Measurements from ENCODE around the gene SARDH.
"Not testable (repeated sequence)": the region's sequence is repeated elsewhere in the genome, so short reads cannot be mapped to it uniquely, and the experiment has no call there.

Gene SARDH

GRCh38 chr9:133772581-133772980, 34.4 kb upstream of the SARDH start:
- H3K4me3 ChIP-seq (ENCODE audit: low read length), result no peak overlapping the region
- H3K4me1 ChIP-seq (ENCODE audit: insufficient read depth, low read length), result no peaks in the 10 kb centered on the region
- H3K9ac ChIP-seq (ENCODE audit: low read depth, low read length), result no peak overlapping the region
- peaks cover 4% of the 10 kb centered on the region; the same call in 1 of the 2 replicates for H3K9me3 ChIP-seq (ENCODE audit: insufficient read depth, low read depth, low read length)
- H3K27me3 ChIP-seq (ENCODE audit: insufficient read depth, low read length), result no peaks in the 10 kb centered on the region
- no peak overlapping the region for H3K27ac ChIP-seq (ENCODE audit: low read length)
- H3K36me3 ChIP-seq (ENCODE audit: insufficient read depth, low read depth, low read length), result peaks cover 46% of the 10 kb centered on the region

DNA sequence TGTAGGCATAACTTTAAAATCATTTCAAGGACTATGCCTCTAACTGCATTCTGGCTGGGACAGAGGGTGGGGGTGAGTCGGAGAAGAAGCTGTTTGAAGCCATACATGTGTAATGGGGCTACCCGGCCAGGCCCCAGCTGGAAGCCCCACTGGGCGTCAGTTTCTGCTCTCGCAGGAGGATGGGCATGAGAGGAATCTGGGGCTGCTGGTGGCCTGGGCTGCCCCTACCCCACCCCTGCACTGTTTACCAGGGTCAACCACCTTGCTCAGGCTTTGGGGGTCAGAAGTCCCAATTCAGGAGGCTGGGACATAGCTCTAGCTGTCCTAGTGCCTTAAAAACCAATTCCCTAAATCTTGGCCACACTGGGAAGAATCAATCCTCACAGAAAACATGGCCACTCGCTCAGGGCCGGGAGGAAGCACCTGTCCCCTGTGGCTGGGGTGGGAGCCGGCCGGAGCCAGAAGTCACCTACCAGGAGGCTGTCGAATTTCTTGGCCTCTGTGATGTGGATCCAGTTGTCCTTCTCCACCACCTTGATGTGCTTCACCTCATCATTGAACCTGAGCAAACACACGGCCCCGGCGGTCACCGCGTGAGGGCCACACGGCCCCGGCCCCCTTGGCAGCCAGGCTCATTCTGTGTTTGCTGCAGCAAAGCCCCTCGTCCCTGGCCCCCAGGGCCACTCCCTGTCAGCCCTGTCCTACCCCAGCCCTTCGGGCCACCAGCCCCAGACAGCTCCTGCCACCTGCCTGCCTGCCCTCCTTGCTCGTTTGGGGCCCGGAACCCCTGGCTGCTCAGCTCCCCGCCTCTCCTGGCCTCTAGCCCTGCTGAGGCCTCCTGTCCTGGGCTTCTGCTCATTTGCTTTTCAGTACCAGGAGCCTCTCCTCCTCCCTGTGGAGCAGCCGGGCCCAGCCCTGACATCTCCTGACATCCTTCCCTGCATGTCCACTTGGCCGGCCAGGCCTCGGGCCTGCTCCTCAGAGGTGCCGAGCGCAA, 33.6 kb upstream of the SARDH start:
- H3K27ac ChIP-seq (ENCODE audit: low read length), result no peak overlapping the region
- H3K4me1 ChIP-seq (ENCODE audit: insufficient read depth, low read length), result no peaks in the 10 kb centered on the region
- H3K36me3 ChIP-seq (ENCODE audit: insufficient read depth, low read depth, low read length), result peaks cover 48% of the 10 kb centered on the region
- no peak overlapping the region for H3K4me3 ChIP-seq (ENCODE audit: low read length)
- H3K9me3 ChIP-seq (ENCODE audit: insufficient read depth, low read depth, low read length), result peaks cover 12% of the 10 kb centered on the region
- H3K27me3 ChIP-seq (ENCODE audit: insufficient read depth, low read length), result no peaks in the 10 kb centered on the region
- no peak overlapping the region for H3K9ac ChIP-seq (ENCODE audit: low read depth, low read length)

DNA sequence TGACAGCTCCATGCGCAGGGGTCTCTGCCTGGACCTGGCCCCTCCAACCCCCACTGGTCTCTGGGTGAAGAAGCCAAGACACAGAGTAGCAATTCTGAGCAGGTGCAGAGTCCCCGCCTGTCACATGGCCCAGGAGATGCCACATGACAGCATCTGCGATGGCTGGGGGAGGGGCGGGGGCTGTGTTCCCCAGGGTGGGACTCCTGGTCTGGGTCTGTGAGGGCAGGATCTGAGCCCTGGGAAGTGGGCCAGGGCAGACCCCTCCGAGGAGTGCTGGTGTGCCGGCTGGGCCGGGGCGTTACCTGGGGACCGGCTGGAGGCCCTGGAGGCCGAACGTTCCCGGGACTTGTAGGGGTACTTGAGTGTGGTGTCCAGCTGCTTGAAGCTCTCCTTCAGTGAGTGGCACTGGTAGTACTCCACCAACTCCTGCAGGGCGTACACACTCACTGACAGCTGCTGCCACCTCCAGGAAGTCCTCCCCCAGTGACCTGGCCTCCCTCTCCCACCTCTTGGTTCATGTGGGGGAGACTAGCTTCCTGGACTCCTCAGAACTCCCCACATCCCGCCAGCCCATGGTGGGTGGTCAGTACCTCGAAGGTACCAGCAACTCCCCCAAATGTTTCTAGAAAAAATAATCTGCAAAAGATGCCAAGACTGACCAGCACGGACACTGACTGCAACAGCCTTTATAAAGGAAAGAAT, 32.1 kb upstream of the SARDH start:
- H3K27me3 ChIP-seq (ENCODE audit: insufficient read depth, low read length), result no peaks in the 10 kb centered on the region
- no peak overlapping the region for H3K9ac ChIP-seq (ENCODE audit: low read depth, low read length)
- no peaks in the 10 kb centered on the region for H3K4me1 ChIP-seq (ENCODE audit: insufficient read depth, low read length)
- H3K9me3 ChIP-seq (ENCODE audit: insufficient read depth, low read depth, low read length), result peaks cover 13% of the 10 kb centered on the region
- H3K27ac ChIP-seq (ENCODE audit: low read length), result no peak overlapping the region
- peaks cover 39% of the 10 kb centered on the region for H3K36me3 ChIP-seq (ENCODE audit: insufficient read depth, low read depth, low read length)
- no peak overlapping the region for H3K4me3 ChIP-seq (ENCODE audit: low read length)

- no peak overlapping the region for H3K4me3 ChIP-seq (ENCODE audit: low read length)
- H3K27ac ChIP-seq (ENCODE audit: low read length), result no peak overlapping the region
- peaks cover 32% of the 10 kb centered on the region for H3K36me3 ChIP-seq (ENCODE audit: insufficient read depth, low read depth, low read length)
- no peaks in the 10 kb centered on the region for H3K27me3 ChIP-seq (ENCODE audit: insufficient read depth, low read length)
- no peak overlapping the region for H3K9ac ChIP-seq (ENCODE audit: low read depth, low read length)
- H3K4me1 ChIP-seq (ENCODE audit: insufficient read depth, low read length), result no peaks in the 10 kb centered on the region
- H3K9me3 ChIP-seq (ENCODE audit: insufficient read depth, low read depth, low read length), result peaks cover 13% of the 10 kb centered on the region
These were observed 31.4 kb upstream of the SARDH start for GRCh38 chr9:133769511-133770075.

- Histone ChIP-seq H3K4me1 (ENCODE audit: insufficient read depth, low read length) (no peaks in the 10 kb centered on the region), H3K9me3 (ENCODE audit: insufficient read depth, low read depth, low read length) (peaks cover 13% of the 10 kb centered on the region), H3K27ac (ENCODE audit: low read length) (no peak overlapping the region), H3K36me3 (ENCODE audit: insufficient read depth, low read depth, low read length) (peaks cover 26% of the 10 kb centered on the region), H3K4me3 (ENCODE audit: low read length) (no peak overlapping the region), H3K27me3 (ENCODE audit: insufficient read depth, low read length) (no peaks in the 10 kb centered on the region), H3K9ac (ENCODE audit: low read depth, low read length) (no peak overlapping the region)
These were observed 30.8 kb upstream of the SARDH start for GRCh38 chr9:133768859-133769510.

- Histone ChIP-seq H3K9me3 (ENCODE audit: insufficient read depth, low read depth, low read length) (peaks cover 13% of the 10 kb centered on the region), H3K4me3 (ENCODE audit: low read length) (no peak overlapping the region), H3K36me3 (ENCODE audit: insufficient read depth, low read depth, low read length) (peaks cover 28% of the 10 kb centered on the region), H3K27ac (ENCODE audit: low read length) (no peak overlapping the region), H3K27me3 (ENCODE audit: insufficient read depth, low read length) (no peaks in the 10 kb centered on the region), H3K9ac (ENCODE audit: low read depth, low read length) (no peak overlapping the region), H3K4me1 (ENCODE audit: insufficient read depth, low read length) (no peaks in the 10 kb centered on the region)
These were observed 30.3 kb upstream of the SARDH start for GRCh38 chr9:133768371-133768858.

GRCh38 chr9:133767625-133768024, 29.5 kb upstream of the SARDH start:
- Histone ChIP-seq H3K9ac (ENCODE audit: low read depth, low read length) (no peak overlapping the region), H3K9me3 (ENCODE audit: insufficient read depth, low read depth, low read length) (peaks cover 13% of the 10 kb centered on the region), H3K4me1 (ENCODE audit: insufficient read depth, low read length) (no peaks in the 10 kb centered on the region), H3K36me3 (ENCODE audit: insufficient read depth, low read depth, low read length) (peaks cover 28% of the 10 kb centered on the region), H3K4me3 (ENCODE audit: low read length) (no peak overlapping the region), H3K27me3 (ENCODE audit: insufficient read depth, low read length) (no peaks in the 10 kb centered on the region), H3K27ac (ENCODE audit: low read length) (no peak overlapping the region)

- Histone ChIP-seq H3K9me3 (ENCODE audit: insufficient read depth, low read depth, low read length) (peaks cover 13% of the 10 kb centered on the region), H3K9ac (ENCODE audit: low read depth, low read length) (no peak overlapping the region), H3K27ac (ENCODE audit: low read length) (no peak overlapping the region), H3K27me3 (ENCODE audit: insufficient read depth, low read length) (no peaks in the 10 kb centered on the region), H3K36me3 (ENCODE audit: insufficient read depth, low read depth, low read length) (peaks cover 28% of the 10 kb centered on the region), H3K4me3 (ENCODE audit: low read length) (no peak overlapping the region), H3K4me1 (ENCODE audit: insufficient read depth, low read length) (no peaks in the 10 kb centered on the region)
These were observed 28.9 kb upstream of the SARDH start for GRCh38 chr9:133767008-133767407.

DNA sequence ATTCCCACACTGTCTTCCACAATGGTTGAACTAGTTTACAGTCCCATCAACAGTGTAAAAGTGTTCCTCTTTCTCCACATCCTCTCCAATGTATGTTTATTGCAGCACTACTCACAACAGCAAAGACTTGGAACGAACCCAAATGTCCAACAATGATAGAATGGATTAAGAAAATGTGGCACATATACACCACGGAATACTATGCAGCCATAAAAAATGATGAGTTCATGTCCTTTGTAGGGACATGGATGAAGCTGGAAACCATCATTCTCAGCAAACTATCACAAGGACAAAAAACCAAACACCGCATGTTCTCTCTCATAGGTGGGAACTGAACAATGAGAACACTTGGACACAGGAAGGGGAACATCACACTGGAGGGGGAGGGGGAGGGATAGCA, 28.1 kb upstream of the SARDH start:
- H3K9me3 ChIP-seq (ENCODE audit: insufficient read depth, low read depth, low read length), result peaks cover 13% of the 10 kb centered on the region
- peaks cover 28% of the 10 kb centered on the region for H3K36me3 ChIP-seq (ENCODE audit: insufficient read depth, low read depth, low read length)
- not testable (repeated sequence) for H3K4me1 ChIP-seq (ENCODE audit: insufficient read depth, low read length); H3K27me3 ChIP-seq (ENCODE audit: insufficient read depth, low read length); H3K9ac ChIP-seq (ENCODE audit: low read depth, low read length); H3K4me3 ChIP-seq (ENCODE audit: low read length); H3K27ac ChIP-seq (ENCODE audit: low read length)

DNA sequence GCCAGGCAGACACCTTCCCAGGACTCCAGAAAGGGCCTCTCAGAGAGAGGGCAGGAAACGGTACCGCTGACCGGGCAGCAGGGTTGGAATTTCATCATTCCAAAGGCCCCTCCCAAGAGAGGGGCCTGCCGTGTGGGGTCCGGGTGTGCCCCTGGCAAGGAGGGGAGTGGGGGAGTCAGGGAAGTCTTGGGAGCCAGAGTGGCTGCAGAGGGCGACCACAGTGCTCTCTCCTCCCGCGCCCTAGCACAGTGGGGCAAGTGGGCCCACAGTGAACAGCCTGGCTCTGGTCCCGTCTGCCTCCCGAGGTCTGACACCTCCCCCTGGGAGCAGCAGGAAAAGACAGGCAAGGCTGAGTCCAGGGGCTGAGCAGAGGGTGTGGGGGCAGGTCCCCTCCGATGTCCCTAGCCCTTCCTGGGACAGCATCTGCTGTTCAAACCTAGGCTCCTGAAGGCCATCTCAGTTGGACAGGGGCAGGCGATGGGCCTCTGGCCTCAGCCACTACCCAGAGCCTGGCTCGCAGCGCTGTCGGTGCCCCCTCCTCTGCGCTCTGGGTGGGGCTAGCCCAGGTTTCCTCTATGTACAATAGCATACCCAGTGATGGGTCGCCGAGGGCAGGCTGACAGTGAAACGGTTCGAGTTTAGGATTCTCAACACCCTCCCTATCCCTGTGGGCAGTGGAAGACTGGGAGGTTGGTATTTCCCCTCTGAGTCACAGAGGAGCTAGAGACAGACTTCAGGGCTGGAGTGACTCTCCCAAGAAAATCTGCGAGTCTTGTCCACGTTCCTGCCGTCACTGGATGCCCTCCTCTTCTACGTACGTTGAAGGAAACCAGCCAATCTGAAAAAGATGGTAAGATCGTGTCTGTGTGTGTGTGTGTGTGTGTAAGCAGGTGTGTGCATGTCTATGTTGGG, 25.4 kb upstream of the SARDH start:
- H3K4me3 ChIP-seq (ENCODE audit: low read length), result no peak overlapping the region
- peaks cover 13% of the 10 kb centered on the region for H3K9me3 ChIP-seq (ENCODE audit: insufficient read depth, low read depth, low read length)
- no peaks in the 10 kb centered on the region for H3K4me1 ChIP-seq (ENCODE audit: insufficient read depth, low read length)
- H3K27ac ChIP-seq (ENCODE audit: low read length), result no peak overlapping the region
- peaks cover 22% of the 10 kb centered on the region for H3K36me3 ChIP-seq (ENCODE audit: insufficient read depth, low read depth, low read length)
- no peak overlapping the region for H3K9ac ChIP-seq (ENCODE audit: low read depth, low read length)
- no peaks in the 10 kb centered on the region for H3K27me3 ChIP-seq (ENCODE audit: insufficient read depth, low read length)

All from iPS-20b (cell line).